ENCODE data around the gene SMTNL2. TPM values are rescaled to one million over a fixed set of nuclear protein-coding genes. Genes with fewer than 3 reads are reported as not detected.

Gene SMTNL2
- total RNA-seq, 6 experiments from 2014 or later, result 0.12 to 0.25 (median 0.14) TPM; not detected in 3

DNA sequence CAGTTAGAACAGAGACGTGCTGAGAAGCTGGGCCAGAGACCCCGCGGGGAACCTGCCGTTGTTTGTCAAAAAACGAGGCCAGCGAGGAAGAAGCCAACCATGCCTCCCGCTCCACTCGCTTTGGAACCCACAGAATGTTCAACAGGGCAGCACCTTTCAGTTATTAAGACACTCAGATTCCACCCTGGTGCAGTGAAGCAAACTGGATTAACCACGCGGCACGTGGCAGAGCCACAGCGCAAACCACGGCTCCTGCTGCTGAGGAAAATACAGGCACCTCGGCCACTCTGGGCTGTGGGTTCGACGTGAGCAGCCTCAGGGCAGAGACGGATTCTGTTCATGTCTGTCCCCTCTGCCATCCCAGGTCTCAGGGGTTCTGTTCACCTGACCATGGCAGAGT lies 32.8 kb downstream of the SMTNL2 start:
- Histone ChIP-seq H3K4me3 (no peak overlapping the region), H3K9me3 (no peaks in the 10 kb centered on the region), H3K27ac (no peak overlapping the region), H3K27me3 (no peaks in the 10 kb centered on the region), H3K36me3 (no peaks in the 10 kb centered on the region), H3K4me1 (no peaks in the 10 kb centered on the region)
- intact Hi-C loops (cut with DNase I), result no loop called here
- TF ChIP-seq, protein P1, sequence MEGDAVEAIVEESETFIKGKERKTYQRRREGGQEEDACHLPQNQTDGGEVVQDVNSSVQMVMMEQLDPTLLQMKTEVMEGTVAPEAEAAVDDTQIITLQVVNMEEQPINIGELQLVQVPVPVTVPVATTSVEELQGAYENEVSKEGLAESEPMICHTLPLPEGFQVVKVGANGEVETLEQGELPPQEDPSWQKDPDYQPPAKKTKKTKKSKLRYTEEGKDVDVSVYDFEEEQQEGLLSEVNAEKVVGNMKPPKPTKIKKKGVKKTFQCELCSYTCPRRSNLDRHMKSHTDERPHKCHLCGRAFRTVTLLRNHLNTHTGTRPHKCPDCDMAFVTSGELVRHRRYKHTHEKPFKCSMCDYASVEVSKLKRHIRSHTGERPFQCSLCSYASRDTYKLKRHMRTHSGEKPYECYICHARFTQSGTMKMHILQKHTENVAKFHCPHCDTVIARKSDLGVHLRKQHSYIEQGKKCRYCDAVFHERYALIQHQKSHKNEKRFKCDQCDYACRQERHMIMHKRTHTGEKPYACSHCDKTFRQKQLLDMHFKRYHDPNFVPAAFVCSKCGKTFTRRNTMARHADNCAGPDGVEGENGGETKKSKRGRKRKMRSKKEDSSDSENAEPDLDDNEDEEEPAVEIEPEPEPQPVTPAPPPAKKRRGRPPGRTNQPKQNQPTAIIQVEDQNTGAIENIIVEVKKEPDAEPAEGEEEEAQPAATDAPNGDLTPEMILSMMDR (IDR thresholded peaks at IDR 0.05), result no peak
- TF ChIP-seq POLR2A (IDR thresholded peaks at IDR 0.05), result no peak
- ATAC-seq (no peak), DNase-seq (no peak)
- 78% methylated on average over 8 of the region's 17 CpGs for WGBS (ENCODE audit: insufficient coverage, low coverage, low lambda C conversion rate, missing lambda C conversion rate)

DNA sequence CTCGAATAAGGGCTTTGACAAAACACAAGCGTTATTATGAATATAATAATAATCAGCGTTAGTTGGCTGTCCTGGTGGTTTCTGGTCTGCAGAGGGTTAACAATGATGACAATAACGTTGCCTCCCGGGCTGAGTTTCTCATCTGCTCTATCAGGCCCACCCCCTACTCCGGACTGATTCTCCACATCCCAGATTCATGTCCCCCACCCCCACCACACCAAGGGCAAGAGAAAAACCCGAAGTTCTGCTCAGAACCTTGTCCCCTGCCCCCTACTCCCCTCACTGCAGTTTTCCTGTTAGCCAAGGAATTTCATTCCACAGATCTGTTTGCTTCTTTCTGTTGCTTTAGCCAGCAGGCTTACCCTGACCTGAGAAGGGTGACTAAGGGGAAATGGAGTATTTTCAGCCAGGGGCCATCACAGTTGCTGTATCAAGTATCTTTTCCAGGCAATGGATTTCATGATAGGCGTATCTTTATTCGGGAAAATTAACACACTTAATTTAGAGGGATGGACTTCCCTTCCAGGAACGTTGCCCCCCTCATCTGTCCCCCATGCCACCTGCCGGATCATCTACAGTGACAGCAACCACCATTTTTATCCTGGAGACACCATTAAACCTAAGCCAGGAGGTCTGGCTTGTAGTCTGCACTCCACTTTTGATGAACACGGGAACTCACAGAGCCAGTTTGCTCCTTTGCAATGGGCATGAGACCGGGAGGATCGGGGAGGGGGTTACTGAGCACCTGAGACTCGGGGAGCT lies 33.4 kb downstream of the SMTNL2 start:
- TF ChIP-seq, protein P1 (IDR thresholded peaks at IDR 0.05), result no peak
- no peak for TF ChIP-seq POLR2A (IDR thresholded peaks at IDR 0.05)
- no peaks in the 10 kb centered on the region for H3K36me3 ChIP-seq
- intact Hi-C loops (cut with DNase I), result no loop called here
- ATAC-seq (no peak), DNase-seq (no peak)
- 43% methylated on average over 15 of the region's 15 CpGs for WGBS (ENCODE audit: insufficient coverage, low coverage, low lambda C conversion rate, missing lambda C conversion rate)
- no peak overlapping the region for H3K27ac ChIP-seq
- H3K4me3 ChIP-seq, result no peak overlapping the region
- H3K9me3 ChIP-seq, result no peaks in the 10 kb centered on the region
- H3K4me1 ChIP-seq, result no peaks in the 10 kb centered on the region
- no peaks in the 10 kb centered on the region for H3K27me3 ChIP-seq

DNA sequence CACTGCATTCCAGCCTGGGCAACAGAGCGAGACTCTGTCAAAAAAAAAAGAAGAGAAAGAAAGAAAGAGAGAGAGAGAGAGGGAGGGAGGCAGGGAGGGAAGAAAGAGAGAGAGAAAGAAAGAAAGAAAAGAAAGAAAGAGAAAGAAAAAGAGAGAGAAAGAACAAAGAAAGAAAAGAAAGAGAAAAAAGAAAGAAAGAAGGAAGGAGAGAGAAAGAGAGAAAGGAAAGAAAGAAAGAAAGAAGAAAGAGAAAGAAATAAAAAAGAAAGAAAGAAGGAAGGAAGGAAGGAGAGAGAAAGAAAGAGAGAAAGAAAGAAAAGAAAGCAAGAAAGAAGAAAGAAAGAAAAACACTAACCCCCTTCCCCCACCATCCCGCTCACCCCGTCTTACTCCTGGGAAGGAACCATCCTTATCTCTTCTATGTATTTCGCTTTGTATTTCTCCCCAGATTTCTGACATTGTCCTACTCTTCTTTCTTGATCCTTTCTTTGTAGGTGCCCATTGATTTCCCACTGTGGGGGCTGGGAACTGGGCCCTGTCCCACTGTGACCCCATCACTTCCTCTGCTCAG lies 36.3 kb downstream of the SMTNL2 start:
- ATAC-seq (no peak), DNase-seq (no peak)
- TF ChIP-seq, protein P1 (IDR thresholded peaks at IDR 0.05), result no peak
- no peak for TF ChIP-seq POLR2A (IDR thresholded peaks at IDR 0.05)
- H3K36me3 ChIP-seq, result no peaks in the 10 kb centered on the region
- H3K27me3 ChIP-seq, result no peaks in the 10 kb centered on the region
- 90% methylated on average over 4 of the region's 4 CpGs for WGBS (ENCODE audit: insufficient coverage, low coverage, low lambda C conversion rate, missing lambda C conversion rate)
- no peaks in the 10 kb centered on the region for H3K9me3 ChIP-seq
- intact Hi-C loops (cut with DNase I), result loop anchor here in 1 of 2 donors (10.0 kb wide), 1 partner anchor 46 kb away; no protein-coding TSS in a partner anchor
- H3K27ac ChIP-seq, result no peak overlapping the region
- no peak overlapping the region for H3K4me3 ChIP-seq
- H3K4me1 ChIP-seq, result no peaks in the 10 kb centered on the region

DNA sequence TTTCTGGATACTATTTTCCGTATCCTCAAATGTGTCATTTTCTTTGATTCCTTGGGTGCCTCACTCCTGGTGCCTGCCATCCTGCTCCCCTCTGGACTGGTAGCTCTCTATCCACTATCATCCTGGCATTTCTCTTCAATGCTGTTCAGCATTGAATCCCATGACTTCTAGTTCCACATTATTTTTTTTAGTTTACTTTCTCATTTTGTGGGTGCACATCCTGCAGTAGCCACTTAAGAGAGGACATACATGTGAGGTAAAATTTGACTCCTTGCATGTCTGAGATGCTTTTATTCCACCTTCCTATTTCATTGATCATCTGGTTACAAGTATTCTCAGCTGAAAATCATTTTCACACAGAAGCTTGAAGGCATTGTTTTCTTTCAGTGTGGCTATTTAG lies 38.0 kb downstream of the SMTNL2 start:
- WGBS (ENCODE audit: insufficient coverage, low coverage, low lambda C conversion rate, missing lambda C conversion rate), result 86% methylated on average over 1 of the region's 1 CpG
- no peak for ATAC-seq
- no peak for TF ChIP-seq POLR2A (IDR thresholded peaks at IDR 0.05)
- TF ChIP-seq, protein P1 (IDR thresholded peaks at IDR 0.05), result no peak
- H3K4me1 ChIP-seq, result no peaks in the 10 kb centered on the region
- H3K36me3 ChIP-seq, result no peaks in the 10 kb centered on the region
- no peak overlapping the region for H3K27ac ChIP-seq
- no peaks in the 10 kb centered on the region for H3K27me3 ChIP-seq
- intact Hi-C loops (cut with DNase I), result loop anchor here in 1 of 2 donors (10.0 kb wide), 1 partner anchor 48 kb away; no protein-coding TSS in a partner anchor
- H3K9me3 ChIP-seq, result no peaks in the 10 kb centered on the region
- H3K4me3 ChIP-seq, result no peak overlapping the region
- DNase-seq, result no peak

All from right lobe of liver (tissue), 6 donors.